NCI-H510A (cell line): ENCODE measurements around the gene ITPR1.

Source experiments
- DNase-seq: peaks from one replicate; lab custom pipeline; 2025; lab: John Stamatoyannopoulos, UW

Gene ITPR1

DNA sequence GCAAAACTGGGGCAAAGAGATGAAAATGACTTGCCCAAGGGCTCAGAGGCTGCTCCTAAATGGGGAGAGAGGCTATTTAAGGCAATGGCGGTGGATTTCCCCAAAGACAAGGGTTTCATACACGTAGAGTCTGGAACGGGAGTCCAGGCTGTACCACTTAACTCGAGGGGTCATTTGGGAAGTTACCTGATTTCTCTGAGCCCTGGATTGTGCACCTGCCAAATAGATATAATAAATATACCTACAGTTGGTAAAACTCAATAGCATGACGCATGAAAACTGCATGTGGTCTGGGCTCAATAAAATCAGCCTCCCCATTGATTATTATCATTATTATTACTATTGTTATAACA is 1.3 kb upstream of the ITPR1 start:
- DNase-seq, result no peak

DNA sequence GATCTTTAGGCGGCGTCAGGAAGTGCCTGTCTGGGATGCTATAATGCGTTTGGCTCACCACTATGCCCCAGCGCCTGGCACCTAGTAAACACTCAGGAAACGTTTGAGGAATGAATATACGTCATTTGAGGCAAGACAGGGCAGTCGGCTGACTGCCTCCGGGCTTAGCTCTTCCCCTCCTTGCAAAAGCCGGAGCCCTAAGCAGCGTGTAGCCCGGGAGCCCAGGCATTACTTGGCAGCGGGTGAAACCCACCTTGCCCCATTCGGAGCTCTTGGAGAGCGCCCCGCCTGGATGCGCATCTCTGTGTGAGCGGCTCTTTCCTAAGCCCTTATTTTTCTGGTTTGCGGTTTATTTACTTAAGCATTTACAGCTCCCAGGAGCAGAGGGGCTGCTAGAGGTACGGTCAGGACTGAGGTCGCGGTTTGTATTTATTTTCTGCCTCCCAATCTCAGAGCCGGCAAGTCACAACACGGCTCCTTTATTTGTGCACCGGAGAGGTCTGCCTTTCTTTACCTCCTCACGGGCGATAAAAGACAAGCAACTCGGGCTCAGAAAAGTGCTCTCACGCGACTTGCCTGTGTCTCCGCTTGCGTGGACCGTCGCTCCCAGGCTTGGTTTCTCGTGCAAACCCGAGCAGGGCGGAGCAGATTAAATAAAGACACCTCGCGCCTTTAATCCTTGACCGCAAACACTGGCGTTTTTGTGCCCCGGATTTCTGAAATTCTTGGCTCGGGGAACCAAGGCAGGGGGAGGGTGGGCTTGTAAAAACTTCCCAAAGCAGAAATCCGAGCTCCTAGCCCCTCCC is 737 bp upstream of the ITPR1 start:
- DNase-seq, result no peak

DNA sequence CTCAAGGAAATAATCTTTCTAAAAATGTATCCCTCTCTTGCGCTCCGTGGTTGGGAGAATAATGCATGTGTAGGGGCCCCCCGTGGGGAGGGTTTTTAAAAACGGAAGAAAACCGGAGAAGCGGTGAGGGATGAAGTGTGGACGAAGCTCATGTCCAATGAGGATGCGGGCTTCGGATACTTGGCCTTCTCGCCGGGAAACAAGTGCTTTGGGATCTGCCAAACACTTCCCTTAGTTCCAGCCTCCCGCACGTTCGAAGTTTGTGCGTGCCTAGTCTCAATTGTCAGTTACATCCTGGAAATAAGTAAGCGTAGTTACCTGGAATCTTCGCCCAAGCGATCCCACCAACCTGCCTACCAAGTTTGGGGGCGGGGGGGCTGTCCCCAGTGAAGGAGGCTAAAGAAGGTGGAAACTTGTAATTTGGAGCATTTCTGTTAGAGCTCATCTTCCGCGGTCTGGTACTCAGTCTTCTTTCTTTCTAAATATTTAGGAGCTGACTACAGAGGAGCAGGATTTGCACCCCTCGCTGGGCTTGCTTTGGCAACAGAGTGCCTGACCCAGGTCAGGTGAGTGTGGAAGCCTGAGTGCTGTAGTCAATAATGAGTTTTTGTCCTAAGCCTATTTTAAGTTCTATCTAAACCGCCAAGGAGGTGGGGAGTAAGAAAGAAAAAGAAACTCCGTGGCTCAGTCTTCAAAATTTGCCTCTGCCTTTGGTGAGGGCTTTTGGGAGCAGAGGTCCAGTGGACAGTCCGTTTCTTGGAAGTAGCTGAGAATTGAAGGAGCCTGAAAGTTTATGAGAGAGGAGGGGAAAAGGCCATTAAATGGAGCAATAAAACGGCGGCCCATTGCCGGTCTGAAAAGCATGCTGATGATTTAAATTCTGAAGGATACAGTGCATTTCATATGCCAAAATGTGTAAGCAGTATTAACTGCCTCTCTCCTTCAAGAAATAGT is 1.1 kb downstream of the ITPR1 start:
- DNase-seq, result no peak

DNA sequence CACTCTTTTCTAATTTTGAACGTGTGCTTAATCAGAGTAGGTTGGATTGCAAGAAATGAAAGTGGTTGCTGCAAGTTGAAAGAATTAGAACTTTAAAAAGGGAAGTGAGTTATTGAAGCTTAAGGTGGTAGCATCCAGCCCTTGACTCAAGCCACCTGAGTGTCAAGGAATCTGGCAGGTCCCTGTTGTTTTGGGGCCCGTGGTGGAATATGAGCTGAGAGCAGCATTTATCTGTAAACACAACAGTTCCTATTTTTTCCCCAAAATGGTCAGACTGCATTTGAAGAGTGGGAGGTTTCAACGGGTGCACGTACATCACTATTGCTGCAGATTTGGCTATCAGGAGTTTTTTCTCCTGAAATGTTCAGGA is 1.7 kb downstream of the ITPR1 start:
- no peak for DNase-seq

DNA sequence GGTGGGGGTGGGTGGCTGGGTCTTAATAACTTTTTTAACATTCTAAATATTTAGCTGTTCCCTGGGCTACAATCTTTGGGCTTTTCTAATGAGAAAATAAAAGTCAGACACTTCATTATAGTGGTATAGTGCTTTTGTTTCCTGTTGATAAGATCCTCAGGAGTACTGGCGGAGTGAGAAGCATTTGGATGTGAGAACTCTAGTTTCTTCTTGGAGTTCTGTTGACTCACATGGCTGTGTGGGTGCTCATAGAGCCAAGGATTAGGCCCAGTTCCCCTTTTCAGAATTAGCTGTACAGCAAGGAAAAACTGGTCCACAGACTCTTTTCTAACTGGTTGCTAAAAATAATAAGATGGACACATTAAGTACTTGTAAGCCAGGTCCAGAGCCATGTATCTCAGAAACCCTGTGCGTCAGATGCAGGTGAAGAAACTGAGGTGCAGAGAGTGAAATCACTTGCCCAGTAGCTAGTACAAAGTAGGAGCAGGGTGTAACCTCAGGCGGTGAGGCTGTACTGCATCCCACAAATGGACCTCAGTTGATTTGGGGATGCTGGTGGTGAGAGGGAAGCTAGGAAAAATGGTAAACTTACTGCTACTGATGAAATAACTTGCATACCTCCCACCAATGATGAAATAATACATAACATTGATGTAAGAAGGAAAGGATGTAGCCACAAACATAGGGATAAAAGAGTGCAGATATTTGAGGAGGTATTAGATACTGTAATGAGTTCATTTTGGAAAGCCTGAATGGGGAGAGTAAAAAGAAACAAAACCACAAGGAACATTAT is 2.3 kb downstream of the ITPR1 start:
- no peak for DNase-seq

DNA sequence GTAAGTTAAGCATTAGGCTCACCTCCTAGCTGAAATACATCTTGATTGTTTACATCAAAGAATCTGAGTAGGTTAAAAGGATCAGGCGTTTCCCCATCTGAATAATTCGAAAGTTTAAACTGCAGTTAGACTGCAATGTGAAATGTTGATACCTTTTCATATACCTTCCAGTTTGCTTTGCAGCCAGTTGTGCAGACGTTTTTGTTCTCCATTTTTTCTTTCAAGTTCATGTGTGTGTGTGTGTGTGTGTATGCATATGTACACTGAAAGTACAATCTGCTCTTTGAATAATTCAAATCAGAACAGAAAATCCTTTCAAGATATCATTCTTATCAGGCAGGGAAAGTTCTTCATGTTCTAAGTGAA is 2.9 kb downstream of the ITPR1 start:
- no peak for DNase-seq

DNA sequence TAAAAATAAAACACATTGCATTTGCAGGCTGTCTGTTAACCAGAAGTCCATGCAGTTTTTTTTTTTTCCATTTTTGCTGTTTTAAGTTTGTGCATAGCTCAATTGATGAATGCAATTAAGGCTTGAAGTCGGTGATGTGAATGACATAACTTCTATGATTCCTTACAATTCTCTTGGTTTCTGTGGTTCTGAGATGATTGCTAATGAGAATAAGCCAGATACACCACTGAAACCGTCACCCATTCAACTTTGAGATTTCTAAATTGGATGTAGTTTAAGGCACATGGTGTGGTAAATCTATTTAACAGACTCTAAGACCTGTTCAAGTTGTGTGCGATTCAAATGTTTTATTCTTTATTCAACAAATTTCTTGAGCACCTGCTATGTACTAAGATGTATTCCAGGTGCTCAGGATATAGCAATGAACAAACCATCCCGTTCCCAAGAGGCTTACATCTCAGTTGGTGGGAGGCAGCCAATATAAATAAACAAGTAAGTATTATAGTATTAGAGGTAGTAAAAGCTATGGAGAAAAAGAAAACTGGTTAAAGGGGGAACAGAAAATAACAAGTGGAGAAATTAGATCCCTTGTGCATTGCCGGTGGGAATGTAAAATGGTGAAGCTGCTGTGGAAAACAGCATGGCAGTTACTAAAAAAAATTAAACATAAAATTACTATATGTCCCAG is 4.0 kb downstream of the ITPR1 start:
- DNase-seq, result no peak

DNA sequence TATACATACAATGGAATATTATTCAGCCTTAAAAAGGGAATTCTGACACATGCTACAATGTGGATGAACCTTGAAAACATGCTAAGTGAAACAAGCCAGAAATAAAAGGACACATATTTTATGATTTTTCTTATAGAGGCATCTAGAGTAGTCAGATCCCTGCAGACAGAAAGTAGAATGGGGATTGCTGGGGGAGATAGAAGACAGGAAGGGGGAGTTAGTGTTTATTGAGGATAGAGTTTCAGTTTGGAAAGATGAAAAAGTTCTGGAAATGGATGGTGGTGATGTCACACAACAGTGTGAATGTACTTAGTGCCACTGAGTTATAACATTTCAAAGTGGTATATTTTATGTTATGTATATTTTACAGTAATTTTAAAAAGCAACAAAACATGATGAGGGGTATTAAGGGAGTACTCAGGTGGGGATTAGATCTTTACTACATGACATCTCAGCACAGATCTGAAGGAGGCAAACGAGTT is 4.7 kb downstream of the ITPR1 start:
- no peak for DNase-seq

DNA sequence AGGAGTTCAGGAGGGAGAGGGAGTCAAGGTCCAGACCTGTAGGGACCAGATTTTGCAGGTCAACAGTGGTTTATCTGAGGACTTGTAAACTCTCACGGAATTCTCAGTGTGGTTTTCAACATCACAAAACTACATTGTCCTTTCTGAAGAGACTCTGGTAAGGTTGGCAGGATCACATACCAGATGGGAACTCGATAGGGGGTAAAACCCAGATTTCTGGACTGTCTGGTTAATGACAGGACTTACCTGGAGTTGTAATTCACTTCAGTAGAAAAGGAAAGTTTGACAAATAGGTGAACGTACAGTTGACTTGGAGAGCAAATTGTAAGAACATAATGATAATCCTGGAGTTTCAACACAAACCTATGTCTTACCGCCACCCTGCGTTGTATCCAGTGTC is 5.3 kb downstream of the ITPR1 start:
- no peak for DNase-seq

DNA sequence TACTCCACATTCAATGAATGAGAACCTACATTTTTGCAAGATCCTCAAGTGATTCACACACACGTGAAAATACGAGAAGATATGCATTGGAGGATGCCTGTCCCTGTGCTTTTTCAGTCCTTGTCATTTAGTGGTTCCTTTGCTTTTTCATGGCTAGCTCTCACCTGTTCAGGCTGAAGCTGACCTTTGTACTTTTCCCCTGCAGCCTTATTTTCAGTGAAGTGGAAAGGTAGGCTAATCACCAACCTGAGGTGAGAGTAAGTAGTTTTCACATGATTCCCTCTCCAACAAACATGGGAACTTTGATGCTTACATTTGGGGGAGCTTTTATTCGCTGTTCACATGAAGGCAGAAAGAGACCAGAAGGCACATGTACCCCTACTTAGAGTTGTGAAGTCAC is 8.3 kb downstream of the ITPR1 start:
- no peak for DNase-seq

DNA sequence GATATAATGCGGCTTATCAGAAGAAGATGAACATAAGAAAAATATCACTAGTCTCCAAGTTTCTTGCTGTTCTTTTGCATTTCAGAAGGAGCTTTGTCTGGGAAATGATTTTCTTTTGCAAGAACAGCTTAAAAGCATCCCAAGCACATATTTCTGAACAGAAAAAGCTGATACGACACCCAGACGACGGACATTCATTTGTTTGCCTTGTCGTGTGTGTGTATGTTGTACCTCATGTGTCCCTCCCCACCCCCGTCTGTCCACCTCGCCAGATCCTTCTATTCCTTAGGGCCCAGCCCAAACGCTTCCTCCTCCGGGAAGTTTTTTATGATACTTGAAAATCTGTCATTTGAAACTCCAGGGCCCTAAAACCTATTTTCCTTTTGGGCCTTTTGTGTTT is 8.8 kb downstream of the ITPR1 start:
- no peak for DNase-seq

DNA sequence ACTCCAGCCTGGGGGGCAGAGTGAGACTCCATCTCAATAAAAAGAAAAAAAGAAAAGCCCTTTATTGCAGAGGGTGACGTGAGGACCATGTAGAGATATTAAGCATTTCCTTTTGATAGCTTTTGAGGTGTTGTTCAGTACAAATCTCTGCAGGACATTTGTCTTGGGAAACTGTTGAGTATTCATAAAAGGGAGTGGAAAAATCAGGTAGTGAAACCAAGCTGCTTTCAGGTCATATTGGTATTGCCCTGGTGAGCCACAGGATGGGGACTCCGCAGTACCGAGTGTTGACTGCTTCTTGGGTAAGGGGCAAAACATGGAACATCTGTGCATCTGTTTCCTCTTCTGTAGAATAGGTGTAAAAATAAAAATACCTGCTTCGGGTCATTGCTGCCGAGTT is 9.9 kb downstream of the ITPR1 start:
- no peak for DNase-seq

DNA sequence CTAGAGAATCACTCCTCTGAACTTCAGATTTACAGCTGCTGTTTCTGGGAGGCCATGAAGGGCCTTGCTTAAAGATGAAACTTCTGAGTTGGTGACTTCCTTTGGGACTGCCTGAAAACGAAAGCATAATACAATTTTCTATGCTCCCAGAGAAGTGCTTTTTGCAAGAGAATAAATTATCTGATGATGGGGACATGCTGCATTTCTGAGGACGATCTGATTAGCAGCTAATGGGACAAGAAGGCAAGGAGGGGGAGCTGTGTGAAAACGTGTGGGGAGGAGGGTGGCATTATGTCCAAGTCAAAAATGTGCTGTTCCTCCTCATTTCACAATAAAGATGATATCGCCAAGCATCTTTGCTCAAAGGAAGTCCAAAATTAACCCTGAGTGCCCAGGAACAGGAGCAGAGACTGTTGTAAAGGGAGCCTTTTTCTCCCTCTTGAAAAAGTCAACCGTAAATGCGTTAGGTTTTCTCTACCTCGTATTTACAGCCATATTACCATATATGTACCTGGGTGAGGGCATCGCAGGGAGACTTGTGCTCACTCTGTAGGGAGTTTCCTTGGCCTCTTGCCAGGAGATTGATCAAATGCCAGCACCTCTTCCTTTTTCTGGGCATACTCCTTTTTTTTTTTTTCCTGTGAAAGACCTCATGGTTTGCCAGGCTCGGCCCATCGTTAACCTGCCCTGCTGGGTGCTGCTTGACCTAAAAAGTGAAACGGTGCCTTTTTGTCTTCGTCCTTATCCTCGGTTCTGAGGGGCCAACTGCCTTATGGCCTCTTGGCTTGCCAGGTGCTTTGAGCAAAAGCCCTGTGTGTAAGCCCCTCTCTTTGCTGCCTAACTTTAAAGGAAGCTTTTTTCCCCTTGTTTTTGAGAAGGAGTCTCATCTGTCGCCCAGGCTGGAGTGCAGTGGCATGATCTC is 11.5 kb downstream of the ITPR1 start:
- peak; percentile 18 for DNase-seq

DNA sequence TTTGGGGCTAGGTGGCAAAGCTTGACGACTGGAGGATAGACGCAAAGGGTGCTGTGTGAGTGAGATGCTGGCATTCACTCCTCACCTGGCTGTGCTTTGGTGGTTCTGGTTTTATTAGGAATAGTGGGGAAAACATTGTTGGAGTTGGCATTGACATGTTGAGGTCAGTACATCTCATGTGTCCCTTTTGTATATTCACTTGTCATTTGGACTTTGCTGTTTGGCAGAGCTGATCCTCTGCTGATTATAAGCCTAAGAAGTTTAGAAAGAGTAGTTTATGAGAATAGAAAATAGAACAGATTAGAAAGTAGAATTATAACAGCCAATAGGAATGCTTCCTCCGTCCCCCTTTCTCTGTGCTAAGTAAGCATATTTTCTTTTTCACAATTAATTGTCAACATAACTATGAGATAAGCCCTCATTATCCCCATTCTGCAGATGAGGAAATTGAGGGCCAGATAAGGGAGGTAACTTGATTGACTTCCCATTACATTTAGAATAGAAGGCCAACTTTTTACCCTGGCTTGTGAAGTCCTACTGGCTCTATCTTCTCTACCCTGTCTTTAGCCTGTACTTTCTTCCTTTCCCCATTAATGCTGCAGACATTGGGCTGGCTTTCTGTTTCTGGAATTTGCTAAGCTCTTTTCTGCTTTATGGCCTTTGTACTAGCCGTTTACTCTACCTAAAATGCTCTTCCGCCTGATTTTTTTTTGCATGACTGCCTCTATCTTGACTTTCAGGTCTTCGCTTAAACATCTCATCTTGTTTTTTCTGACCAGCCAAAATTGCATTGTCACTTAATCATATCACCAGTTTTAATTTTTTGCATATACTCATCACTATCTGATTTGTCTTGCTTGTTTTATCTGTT is 12.8 kb downstream of the ITPR1 start:
- DNase-seq, result no peak

DNA sequence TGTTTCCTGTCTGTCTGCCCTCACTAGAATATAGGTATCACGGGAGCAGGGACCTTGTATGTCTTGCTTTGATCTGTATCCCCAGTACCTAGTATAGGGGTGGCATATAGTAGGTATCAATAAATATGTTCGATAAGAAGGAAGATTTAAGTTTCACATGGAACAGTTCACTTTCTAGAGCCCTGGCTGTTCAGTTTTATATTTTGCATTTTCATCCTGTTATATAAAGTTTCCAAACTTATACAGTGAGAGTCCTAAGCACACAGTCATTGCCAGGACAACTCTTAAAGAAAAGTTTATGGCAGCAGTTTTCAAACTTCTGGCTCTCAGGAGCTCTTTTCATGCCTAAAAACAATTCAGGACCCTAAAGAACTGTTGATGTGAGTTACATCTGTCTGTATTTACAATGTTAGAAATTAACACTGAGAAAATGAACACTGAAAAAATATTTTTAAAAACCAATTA is 13.4 kb downstream of the ITPR1 start:
- no peak for DNase-seq

DNA sequence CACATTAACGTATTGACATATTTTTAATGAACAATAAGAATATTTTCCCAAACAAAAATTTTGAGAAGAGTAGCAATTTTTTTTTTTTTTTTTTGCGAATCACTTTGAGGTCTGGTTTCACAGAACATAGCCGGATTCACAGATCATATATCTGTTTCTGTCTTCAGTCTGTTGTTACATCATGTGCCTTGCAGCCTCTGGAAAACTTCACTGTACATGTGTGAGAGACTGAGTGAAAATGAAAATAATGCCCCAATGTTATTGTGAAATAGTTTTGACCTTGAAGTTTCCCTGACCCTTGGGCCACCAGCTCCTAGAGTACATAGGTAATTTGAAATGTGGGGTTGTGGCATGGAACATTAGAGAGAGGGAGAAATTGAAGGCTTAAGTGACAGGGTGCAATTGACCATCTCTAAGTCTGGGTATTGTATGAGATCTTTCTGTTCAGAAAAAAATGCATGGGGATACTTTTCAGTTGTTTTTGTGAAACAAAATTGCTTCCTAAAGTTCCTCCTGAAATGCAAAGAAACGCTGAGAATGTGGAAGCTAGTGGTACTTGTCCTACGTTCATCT is 14.0 kb downstream of the ITPR1 start:
- DNase-seq, result no peak

DNA sequence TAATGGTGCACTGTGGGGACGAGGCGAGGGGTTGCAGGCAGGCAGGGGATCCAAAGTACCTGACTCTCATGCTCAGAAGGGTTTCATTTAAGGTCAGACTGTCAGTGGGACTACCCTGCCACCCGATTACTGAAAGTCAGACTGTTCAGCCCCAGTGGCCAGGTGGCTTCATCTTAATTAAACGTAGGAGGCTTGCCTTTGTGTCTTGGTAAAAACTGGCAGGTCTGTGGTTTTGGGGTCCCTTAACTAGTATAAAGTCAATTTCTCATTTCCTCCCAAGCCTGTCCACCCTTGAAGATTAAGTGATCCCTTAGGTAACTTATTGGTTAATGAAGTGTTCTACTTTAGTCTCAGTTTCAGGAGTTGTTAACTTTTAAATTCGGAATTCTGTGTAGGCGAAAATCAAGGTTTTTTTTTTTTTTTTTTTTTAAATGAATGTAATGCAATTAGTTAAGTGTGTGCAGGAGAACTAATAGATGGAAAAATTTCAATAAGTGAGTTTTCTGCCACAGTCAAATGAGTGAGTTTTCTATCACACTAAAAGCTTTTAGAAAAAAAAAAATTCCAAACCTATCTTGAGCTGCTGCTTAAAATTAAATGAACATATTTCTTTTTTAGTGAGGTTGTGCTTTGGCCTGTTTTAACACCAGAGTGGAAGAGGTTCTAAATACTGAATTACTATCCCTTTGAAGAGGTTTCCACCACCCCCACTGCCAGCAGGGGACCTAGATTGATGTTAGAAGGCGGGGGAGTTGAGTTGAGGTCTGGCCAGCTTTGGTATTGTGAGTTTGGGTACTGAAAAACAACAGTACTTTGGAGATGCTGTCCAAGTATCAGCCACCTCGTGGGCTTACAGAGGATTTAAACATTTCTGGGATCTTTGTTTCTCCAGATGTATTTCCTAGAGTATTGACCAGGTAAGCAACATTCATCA is 15.2 kb downstream of the ITPR1 start:
- no peak for DNase-seq

DNA sequence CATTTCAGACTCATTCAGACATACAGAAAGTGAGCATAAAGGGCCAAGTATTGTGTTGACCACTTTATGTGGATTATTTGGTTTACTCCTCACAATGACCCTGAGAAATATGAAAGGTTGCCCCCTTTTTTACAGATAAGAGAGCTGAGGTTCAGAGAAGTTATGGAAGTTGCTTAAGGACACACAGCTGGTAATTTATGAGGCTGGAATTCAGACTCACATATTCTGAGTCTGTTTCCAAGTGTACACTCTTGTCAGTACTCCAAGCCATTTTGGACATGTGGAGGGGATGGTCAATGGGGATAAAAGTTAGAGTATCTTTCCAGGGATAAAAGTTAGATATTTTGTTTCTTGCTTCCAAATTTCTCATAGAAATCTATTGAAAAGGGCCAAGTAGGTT is 15.9 kb downstream of the ITPR1 start:
- no peak for DNase-seq
